T-helper 2 cell treated with Interferon-gamma antibody and Interleukin-4, amounts not matched to agents 5 μg/mL and 100 μg/mL, for 36 hours (primary cell): ENCODE measurements around the gene RBM4B.

Experiments used
- DNase-seq: peaks from one replicate; pipeline ENCODE4 v3.0.0; 2021; ENCODE audit warnings: low spot score
- H3K27ac Mint-ChIP-seq: one replicate; pipeline ENCODE4 v1.8.0; 2021; ENCODE audit warnings: mild to moderate bottlenecking, mixed read lengths
- H3K27me3 Mint-ChIP-seq: one replicate; pipeline ENCODE4 v1.8.0; 2021; ENCODE audit warnings: low read depth, mixed read lengths
- H3K36me3 Mint-ChIP-seq: one replicate; pipeline ENCODE4 v1.8.0; 2021; ENCODE audit warnings: low read depth, mixed read lengths
- H3K4me1 Mint-ChIP-seq: one replicate; pipeline ENCODE4 v1.8.0; 2021; ENCODE audit warnings: low read depth, mixed read lengths
- H3K4me3 Mint-ChIP-seq: one replicate; pipeline ENCODE4 v1.8.0; 2022; ENCODE audit warnings: mild to moderate bottlenecking, moderate library complexity, mixed read lengths
- H3K9me3 Mint-ChIP-seq: one replicate; pipeline ENCODE4 v1.8.0; 2021; ENCODE audit warnings: mixed read lengths

The RBM4B gene

DNA sequence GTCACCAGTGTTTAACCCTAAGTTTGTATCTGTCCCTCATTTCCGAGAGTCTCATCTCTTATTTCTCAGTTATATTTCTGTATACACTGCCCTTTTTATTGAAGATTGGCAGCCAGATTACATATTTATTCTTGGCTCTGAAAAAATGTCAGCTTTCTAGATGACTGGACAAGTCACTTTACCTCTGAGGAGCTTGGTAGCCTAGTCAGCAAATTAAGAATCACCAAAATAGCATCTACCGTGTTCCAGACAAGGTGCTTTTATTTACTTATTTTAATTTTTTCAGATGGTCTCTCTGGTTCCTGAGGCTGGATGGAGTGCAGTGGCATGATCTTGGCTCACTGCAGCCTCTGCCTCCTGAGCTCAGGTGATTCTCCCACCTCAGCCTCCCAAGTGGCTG, 44.7 kb downstream of the RBM4B start:
- H3K4me3 Mint-ChIP-seq = no peak overlapping the region
- peaks cover 26% of the 10 kb centered on the region for H3K4me1 Mint-ChIP-seq
- H3K36me3 Mint-ChIP-seq = peaks cover 52% of the 10 kb centered on the region
- no peaks in the 10 kb centered on the region for H3K9me3 Mint-ChIP-seq
- H3K27me3 Mint-ChIP-seq = no peaks in the 10 kb centered on the region
- no peak overlapping the region for H3K27ac Mint-ChIP-seq
- no peak for DNase-seq

DNA sequence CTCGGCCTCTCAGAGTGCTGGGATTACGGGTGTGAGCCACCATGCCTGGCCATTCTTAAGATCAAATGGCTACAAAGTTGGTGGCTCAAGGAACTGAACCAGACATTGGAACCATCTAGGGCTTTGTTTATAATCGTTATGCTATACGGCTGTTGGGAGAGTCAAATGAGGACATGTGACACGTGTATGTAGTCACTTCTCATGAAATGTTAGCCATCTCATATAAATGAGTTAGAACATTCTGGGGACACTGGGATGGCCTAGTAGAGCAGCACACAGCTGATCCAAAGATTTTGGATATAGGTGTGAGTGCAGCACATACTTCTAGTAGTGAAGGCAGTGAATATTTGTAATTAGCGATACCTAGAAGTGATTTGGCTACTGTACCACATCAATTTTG, 45.8 kb downstream of the RBM4B start:
- DNase-seq = no peak
- Mint-ChIP-seq H3K27ac (no peak overlapping the region), H3K4me3 (no peak overlapping the region), H3K4me1 (peaks cover 20% of the 10 kb centered on the region), H3K9me3 (no peaks in the 10 kb centered on the region), H3K27me3 (no peaks in the 10 kb centered on the region), H3K36me3 (peaks cover 57% of the 10 kb centered on the region)

DNA sequence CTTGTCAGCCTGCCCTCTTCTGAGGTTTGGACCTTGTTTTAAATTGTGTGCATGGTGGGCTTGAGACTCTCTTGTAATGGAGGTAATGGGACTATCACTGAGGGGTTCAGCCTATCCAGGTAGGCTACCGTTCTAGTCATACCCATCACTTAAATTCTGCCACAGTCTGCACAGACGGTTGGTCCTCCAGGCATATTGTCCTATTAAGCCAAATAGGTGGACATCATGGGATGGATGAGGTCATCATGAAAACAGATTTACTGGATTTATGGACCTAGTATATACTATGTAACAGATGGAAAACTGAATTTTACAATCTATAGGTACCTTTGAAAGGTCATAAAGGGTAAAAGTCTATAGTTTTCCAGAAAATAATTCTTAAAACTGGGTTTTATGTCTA, 48.3 kb downstream of the RBM4B start:
- Mint-ChIP-seq H3K27me3 (no peaks in the 10 kb centered on the region), H3K4me3 (no peak overlapping the region), H3K9me3 (no peaks in the 10 kb centered on the region), H3K36me3 (peaks cover 68% of the 10 kb centered on the region), H3K27ac (no peak overlapping the region), H3K4me1 (peaks cover 14% of the 10 kb centered on the region)
- no peak for DNase-seq

DNA sequence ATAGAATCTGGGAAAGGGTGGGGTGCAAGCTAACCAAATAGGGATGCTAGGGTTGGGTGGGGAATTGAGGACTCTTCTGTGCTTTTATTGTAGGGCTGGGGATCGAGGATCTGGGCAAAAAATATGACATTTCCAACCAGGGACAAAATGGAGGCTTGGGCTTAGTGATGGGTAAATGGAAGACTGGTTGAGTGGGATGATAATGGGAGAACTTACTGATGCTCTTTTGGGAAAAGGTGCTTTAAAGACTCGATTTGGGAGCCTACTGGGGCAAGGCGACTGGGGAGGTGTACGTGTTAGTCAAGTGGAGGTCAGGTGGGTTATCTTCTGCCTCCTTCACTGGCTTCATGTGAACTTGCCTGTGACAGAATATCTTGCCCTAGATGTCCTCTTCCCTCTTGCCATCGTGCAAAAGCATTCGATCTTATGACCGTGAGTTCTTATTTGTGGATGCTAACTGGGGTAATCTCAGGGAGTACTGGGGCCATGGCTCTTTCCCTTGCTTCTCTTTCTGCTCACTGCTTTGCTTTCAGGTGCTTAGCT, 49.6 kb downstream of the RBM4B start:
- Mint-ChIP-seq H3K27me3 (no peaks in the 10 kb centered on the region), H3K36me3 (peaks cover 74% of the 10 kb centered on the region), H3K4me3 (no peak overlapping the region), H3K27ac (no peak overlapping the region), H3K9me3 (no peaks in the 10 kb centered on the region), H3K4me1 (peaks cover 17% of the 10 kb centered on the region)
- DNase-seq = no peak

DNA sequence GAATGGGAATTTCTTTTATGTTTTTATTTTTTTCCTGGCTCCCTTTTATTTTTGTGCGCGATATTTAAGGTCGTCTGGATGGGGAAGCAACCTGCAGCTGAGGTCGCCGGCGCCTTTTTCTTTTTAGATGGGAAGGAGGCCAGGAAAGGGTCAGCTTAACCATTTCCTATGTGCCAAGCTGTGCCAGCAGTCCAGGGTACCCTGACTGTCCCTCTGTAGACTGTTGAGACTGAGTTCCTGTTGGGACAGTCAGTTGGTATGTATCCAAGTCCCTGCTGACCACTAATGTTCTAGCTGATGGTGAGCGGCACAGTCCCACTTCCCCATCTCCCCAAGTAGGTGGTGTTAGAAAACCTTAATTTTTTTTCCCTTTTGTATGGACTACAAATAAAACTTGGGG, 50.8 kb downstream of the RBM4B start:
- DNase-seq = no peak
- Mint-ChIP-seq H3K9me3 (no peaks in the 10 kb centered on the region), H3K27me3 (no peaks in the 10 kb centered on the region), H3K4me1 (peaks cover 23% of the 10 kb centered on the region), H3K4me3 (no peak overlapping the region), H3K27ac (no peak overlapping the region), H3K36me3 (peaks cover 76% of the 10 kb centered on the region)

DNA sequence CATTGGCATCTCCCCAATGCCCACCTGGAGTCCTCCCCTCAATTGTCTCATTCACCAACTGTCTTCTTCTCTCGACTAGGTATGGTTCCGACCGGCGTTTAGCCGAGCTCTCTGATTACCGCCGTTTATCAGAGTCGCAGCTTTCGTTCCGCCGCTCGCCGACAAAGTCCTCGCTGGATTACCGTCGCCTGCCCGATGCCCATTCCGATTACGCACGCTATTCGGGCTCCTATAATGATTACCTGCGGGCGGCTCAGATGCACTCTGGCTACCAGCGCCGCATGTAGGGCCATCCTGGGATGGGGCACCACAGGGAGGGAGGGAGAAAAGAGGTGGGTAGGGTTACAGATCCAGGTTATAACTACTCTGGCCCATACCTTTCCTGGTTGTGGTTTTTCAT, 51.3 kb downstream of the RBM4B start:
- Mint-ChIP-seq H3K27me3 (no peaks in the 10 kb centered on the region), H3K9me3 (no peaks in the 10 kb centered on the region), H3K4me1 (peaks cover 25% of the 10 kb centered on the region), H3K4me3 (no peak overlapping the region), H3K36me3 (peaks cover 77% of the 10 kb centered on the region), H3K27ac (no peak overlapping the region)
- DNase-seq = no peak

DNA sequence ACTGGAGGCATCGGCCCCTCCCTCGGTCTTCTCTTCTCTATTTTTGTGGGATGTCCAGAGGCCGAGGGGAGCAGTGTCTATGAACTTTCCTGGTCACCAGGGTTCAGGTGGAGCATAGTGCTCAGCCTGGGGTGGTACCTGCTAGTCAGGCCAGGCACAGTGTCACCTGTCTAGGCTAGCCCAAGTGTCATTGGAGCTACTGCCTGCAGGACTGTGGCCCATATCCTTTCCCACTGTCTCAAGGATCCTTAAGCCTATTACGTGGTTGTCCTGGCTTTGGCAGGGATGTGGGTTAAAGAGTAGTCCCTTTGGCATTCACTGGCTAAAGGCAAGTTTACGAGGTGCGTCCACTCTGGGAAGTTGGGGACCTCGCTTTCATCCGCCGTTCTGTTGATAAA, 51.9 kb downstream of the RBM4B start:
- Mint-ChIP-seq H3K36me3 (peaks cover 81% of the 10 kb centered on the region), H3K4me3 (no peak overlapping the region), H3K27ac (no peak overlapping the region), H3K9me3 (no peaks in the 10 kb centered on the region), H3K27me3 (no peaks in the 10 kb centered on the region), H3K4me1 (peaks cover 29% of the 10 kb centered on the region)
- DNase-seq = no peak

DNA sequence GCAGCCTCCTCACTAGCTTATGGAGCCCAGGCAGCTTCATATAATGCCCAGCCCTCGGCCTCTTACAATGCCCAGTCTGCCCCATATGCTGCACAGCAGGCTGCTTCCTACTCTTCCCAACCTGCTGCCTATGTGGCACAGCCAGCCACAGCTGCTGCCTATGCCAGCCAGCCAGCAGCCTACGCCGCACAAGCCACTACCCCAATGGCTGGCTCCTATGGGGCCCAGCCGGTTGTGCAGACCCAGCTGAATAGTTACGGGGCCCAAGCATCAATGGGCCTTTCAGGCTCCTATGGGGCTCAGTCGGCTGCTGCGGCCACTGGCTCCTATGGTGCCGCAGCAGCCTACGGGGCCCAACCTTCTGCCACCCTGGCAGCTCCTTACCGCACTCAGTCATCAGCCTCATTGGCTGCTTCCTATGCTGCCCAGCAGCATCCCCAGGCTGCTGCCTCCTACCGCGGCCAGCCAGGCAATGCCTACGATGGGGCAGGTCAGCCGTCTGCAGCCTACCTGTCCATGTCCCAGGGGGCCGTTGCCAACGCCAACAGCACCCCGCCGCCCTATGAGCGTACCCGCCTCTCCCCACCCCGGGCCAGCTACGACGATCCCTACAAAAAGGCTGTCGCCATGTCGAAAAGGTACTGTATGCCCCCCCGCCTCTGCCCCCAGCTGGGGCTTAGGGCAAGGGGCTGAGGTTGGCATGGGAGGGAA, 52.5 kb downstream of the RBM4B start:
- no peaks in the 10 kb centered on the region for H3K27me3 Mint-ChIP-seq
- peaks cover 29% of the 10 kb centered on the region for H3K4me1 Mint-ChIP-seq
- H3K27ac Mint-ChIP-seq = no peak overlapping the region
- H3K4me3 Mint-ChIP-seq = no peak overlapping the region
- H3K36me3 Mint-ChIP-seq = peaks cover 82% of the 10 kb centered on the region
- H3K9me3 Mint-ChIP-seq = no peaks in the 10 kb centered on the region
- no peak for DNase-seq

DNA sequence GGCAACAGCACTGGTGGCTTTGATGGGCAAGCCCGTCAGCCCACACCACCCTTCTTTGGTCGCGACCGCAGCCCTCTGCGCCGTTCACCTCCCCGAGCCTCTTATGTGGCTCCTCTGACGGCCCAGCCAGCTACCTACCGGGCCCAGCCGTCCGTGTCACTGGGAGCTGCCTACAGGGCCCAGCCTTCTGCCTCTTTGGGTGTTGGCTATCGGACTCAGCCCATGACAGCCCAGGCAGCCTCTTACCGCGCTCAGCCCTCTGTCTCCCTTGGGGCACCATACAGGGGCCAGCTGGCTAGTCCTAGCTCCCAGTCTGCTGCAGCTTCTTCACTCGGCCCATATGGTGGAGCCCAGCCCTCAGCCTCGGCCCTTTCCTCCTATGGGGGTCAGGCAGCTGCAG, 53.2 kb downstream of the RBM4B start:
- peaks cover 81% of the 10 kb centered on the region for H3K36me3 Mint-ChIP-seq
- no peak overlapping the region for H3K27ac Mint-ChIP-seq
- no peak for DNase-seq
- peaks cover 31% of the 10 kb centered on the region for H3K4me1 Mint-ChIP-seq
- H3K9me3 Mint-ChIP-seq = no peaks in the 10 kb centered on the region
- no peaks in the 10 kb centered on the region for H3K27me3 Mint-ChIP-seq
- H3K4me3 Mint-ChIP-seq = no peak overlapping the region

DNA sequence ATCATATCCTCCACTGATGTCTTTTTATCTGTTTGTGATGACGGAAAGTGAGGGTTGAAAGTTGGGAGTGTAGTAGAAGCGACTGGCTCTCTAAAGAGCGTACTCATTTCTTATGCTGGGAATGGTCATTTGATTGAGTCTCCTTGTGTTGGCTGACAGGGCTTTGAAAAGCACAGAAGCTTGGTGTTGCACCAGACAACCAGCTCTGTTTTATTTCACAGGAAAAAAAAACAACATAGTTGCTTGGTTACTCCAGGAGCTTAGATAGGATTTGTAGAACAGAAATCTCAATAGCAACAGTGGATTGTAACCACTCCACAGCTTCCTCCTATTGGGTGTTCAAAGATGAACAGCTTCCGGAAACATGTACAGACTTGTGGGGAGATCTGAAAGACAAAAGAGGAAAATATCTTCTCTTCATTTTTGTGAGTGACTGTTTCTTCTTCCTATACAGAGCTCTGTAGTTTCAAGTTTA, 58.6 kb downstream of the RBM4B start:
- Mint-ChIP-seq H3K36me3 (peaks cover 74% of the 10 kb centered on the region), H3K9me3 (no peaks in the 10 kb centered on the region), H3K4me3 (peak overlapping the region; percentile 99), H3K4me1 (peaks cover 40% of the 10 kb centered on the region), H3K27me3 (no peaks in the 10 kb centered on the region), H3K27ac (peak overlapping the region; percentile 98)
- DNase-seq = peak; percentile 14

DNA sequence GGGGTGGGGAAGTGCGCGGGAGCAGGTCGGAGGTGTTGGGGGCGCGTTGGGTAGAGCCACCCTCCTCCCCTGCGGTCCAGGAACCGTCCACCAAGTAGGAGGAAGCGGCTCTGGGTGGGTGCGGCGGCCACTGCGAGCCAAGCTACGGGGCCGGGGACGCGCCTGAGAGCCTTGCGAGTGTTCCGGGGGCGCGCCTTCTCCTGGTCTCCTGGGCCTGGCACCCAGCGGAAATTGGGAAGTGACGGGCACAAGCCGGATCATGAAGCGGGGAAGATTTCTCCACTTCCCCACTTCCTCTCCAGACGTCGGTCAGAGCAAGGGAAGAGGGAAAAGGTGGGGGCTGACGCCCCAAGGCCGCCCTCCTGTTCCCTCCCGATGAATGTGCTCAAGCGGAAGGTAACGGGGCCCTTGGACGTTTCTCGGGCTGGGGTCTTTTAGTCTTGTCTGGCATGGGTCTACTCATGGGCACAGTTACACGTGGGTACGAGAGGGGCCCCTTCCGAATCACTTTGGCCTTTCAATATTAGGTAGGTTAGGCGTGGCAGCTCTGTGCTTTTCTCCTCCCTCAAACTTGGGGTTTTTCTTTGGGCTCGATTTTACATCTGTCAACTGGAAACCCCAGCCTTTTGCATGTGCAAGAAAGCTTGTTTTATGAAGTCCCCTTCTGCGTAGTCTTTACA, 60.4 kb downstream of the RBM4B start:
- H3K27ac Mint-ChIP-seq = peak overlapping the region; percentile 98
- peaks cover 56% of the 10 kb centered on the region for H3K36me3 Mint-ChIP-seq
- no peaks in the 10 kb centered on the region for H3K27me3 Mint-ChIP-seq
- DNase-seq = no peak
- peaks cover 30% of the 10 kb centered on the region for H3K4me1 Mint-ChIP-seq
- peak overlapping the region; percentile 99 for H3K4me3 Mint-ChIP-seq
- H3K9me3 Mint-ChIP-seq = no peaks in the 10 kb centered on the region

DNA sequence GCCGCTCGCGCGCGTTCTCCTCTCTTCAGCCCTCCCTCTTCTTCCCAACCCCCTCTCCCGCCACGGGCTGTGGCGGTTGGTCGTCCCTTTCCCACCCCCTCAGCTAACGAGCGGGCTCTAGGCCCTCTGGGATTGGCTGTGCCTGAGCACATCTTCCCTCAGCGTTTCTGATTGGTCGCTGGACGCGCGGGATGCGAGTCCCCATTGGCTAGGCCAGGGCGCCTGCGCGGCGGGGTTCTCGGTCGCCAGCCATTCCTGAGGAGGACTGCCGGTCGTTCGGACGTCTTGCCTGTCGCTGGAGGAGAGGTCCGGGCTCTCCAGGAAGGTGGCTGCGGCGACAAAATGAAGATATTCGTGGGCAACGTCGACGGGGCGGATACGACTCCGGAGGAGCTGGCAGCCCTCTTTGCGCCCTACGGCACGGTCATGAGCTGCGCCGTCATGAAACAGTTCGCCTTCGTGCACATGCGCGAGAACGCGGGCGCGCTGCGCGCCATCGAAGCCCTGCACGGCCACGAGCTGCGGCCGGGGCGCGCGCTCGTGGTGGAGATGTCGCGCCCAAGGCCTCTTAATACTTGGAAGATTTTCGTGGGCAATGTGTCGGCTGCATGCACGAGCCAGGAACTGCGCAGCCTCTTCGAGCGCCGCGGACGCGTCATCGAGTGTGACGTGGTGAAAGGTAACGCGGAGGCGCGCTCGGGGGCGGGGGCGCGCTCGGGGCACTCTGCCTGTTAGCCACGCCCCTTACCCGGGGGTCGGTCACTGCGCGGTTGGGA, 61.1 kb downstream of the RBM4B start, which contains the start of gene RBM14:
Gene RBM14, plus strand, starts transcription at position 252 of the 776 bp plus-strand sequence. Its CDS starts 91 bp downstream, at position 343.
- DNase-seq = peak; percentile 98
- peak within 1 kb of the TSS; percentile 99 for H3K4me3 Mint-ChIP-seq
- H3K4me1 Mint-ChIP-seq = peaks cover 28% of the 10 kb centered on the region
- no peaks in the 10 kb centered on the region for H3K27me3 Mint-ChIP-seq
- H3K36me3 Mint-ChIP-seq = peaks cover 53% of the 10 kb centered on the region
- peak within 1 kb of the TSS; percentile 98 for H3K27ac Mint-ChIP-seq
- H3K9me3 Mint-ChIP-seq = no peaks in the 10 kb centered on the region
